Fibroblast of lung (primary cell): ENCODE measurements around the gene ZBTB16.

Experiments used
- EZH2 ChIP-seq: IDR thresholded peaks from 2 replicates; pipeline ENCODE4 v1.5.1; 2012; ENCODE audit warnings: low read length, control low read depth, mild to moderate bottlenecking; ENCODE audit errors: missing control alignments
- TF ChIP-seq, protein P1 (sequence below), 2 donors: IDR thresholded peaks in 1 of 2; conservative IDR thresholded peaks in 1 of 2; 1 replicate in 1 of 2; 2 replicates in 1 of 2; pipeline ENCODE4 v1.5.1; 2011 to 2012; ENCODE audit warnings: low read length in 2 of 2, control low read depth in 1 of 2, inconsistent platforms in 1 of 2, low read depth in 1 of 2, mild to moderate bottlenecking in 1 of 2

DNA sequence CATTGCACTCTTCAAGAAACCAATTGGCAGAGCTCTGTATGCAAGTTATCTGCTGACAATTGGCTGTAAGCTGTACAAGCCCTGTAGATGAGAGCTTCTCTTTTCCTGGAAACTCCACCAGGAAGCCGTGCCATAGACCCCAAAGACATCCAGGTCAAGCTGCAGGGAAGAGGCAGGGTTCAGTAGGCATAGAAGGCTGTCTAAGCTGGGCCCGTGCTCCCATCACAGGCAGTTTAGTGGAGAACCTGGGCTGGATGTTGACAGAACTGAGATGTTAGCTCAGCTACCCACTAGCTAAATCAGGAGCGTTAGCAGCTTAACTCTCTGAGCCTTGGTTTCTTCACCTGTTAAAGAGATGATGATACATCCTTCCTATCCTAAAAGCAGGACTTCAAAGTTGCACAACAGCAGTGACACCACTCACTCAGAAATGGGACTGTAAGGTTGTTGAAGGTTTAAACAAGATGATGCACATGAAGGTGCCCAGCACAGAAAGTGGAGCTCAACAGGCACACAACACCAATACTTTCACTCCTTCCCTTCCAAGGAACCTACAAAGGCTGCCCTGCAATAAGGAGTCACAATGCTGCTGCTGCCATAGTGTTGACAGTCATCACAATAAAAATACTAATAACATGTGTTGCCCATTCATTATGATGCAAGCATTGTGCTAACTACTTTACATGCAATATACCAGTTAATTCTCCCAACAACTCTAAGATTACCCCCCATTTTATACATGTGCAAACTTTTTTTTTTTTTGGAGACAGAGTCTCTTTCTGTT lies 115.4 kb downstream of the ZBTB16 start:
- TF ChIP-seq, protein P1, sequence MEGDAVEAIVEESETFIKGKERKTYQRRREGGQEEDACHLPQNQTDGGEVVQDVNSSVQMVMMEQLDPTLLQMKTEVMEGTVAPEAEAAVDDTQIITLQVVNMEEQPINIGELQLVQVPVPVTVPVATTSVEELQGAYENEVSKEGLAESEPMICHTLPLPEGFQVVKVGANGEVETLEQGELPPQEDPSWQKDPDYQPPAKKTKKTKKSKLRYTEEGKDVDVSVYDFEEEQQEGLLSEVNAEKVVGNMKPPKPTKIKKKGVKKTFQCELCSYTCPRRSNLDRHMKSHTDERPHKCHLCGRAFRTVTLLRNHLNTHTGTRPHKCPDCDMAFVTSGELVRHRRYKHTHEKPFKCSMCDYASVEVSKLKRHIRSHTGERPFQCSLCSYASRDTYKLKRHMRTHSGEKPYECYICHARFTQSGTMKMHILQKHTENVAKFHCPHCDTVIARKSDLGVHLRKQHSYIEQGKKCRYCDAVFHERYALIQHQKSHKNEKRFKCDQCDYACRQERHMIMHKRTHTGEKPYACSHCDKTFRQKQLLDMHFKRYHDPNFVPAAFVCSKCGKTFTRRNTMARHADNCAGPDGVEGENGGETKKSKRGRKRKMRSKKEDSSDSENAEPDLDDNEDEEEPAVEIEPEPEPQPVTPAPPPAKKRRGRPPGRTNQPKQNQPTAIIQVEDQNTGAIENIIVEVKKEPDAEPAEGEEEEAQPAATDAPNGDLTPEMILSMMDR (conservative IDR thresholded peaks at IDR 0.05 in 1 of 2, IDR thresholded peaks at IDR 0.05 in 1 of 2; ENCODE audit: low read depth in 1 of 2, low read length in 2 of 2), result no peak
- no peak for TF ChIP-seq EZH2
